HEK293T (cell line): Measurements from ENCODE around the gene TEP1.
"Not testable (repeated sequence)": the region's sequence is repeated elsewhere in the genome, so short reads cannot be mapped to it uniquely, and the experiment has no call there.

Experiments
- CTCF ChIA-PET: fragments of 350-600 bp; formaldehyde crosslinking; extraction: SDS; loops from one replicate; lab custom pipeline; 2021; ENCODE audit warnings: antibody characterized with exemption, inconsistent platforms; lab: Yijun Ruan, JAX
- POLR2A ChIA-PET: fragments of 350-600 bp; formaldehyde crosslinking; extraction: SDS; loops from one replicate; lab custom pipeline; 2020; ENCODE audit warnings: antibody characterized with exemption, inconsistent platforms; lab: Yijun Ruan, JAX
- DNase-seq: peaks from one replicate; pipeline ENCODE4 v3.0.0; 2012; ENCODE audit warnings: mixed read lengths; ENCODE audit errors: extremely low spot score
- ARNT ChIP-seq: fragments of 450-650 bp; IDR thresholded peaks from 2 replicates; pipeline ENCODE4 v1.6.1; 2017; ENCODE audit warnings: mild to moderate bottlenecking
- BHLHE40 ChIP-seq: fragments of 450-650 bp; IDR thresholded peaks from 2 replicates; pipeline ENCODE4 v1.6.1; 2016; ENCODE audit warnings: mild to moderate bottlenecking, moderate library complexity, borderline replicate concordance
- CTBP1 ChIP-seq: fragments of 450-650 bp; IDR thresholded peaks from 2 replicates; pipeline ENCODE4 v1.6.1; 2016; ENCODE audit warnings: borderline replicate concordance
- ELF4 ChIP-seq: fragments of 450-650 bp; IDR thresholded peaks from 2 replicates; pipeline ENCODE4 v1.6.1; 2017; ENCODE audit warnings: antibody characterized with exemption
- FOXA1 ChIP-seq: fragments of 450-650 bp; IDR thresholded peaks from 2 replicates; pipeline ENCODE4 v1.6.1; 2016; ENCODE audit warnings: mild to moderate bottlenecking
- FOXK2 ChIP-seq: fragments of 450-650 bp; IDR thresholded peaks from 2 replicates; pipeline ENCODE4 v1.6.1; 2016; ENCODE audit warnings: mild to moderate bottlenecking
- FOXM1 ChIP-seq: fragments of 450-650 bp; IDR thresholded peaks from 2 replicates; pipeline ENCODE4 v1.6.1; 2017; ENCODE audit warnings: mild to moderate bottlenecking, borderline replicate concordance
- HDGF ChIP-seq: fragments of 450-650 bp; IDR thresholded peaks from 2 replicates; pipeline ENCODE4 v1.6.1; 2017; ENCODE audit warnings: antibody characterized with exemption, borderline replicate concordance
- L3MBTL2 ChIP-seq: fragments of 450-650 bp; conservative IDR thresholded peaks from 2 replicates; pipeline ENCODE4 v1.6.1; 2016; ENCODE audit warnings: mild to moderate bottlenecking
- LEF1 ChIP-seq: fragments of 450-650 bp; IDR thresholded peaks from 2 replicates; pipeline ENCODE4 v1.6.1; 2017; ENCODE audit warnings: mild to moderate bottlenecking, borderline replicate concordance
- NFRKB ChIP-seq: fragments of 450-650 bp; IDR thresholded peaks from 2 replicates; pipeline ENCODE4 v1.6.1; 2016; ENCODE audit warnings: mild to moderate bottlenecking, moderate library complexity
- SP1 ChIP-seq: fragments of 450-650 bp; IDR thresholded peaks from 2 replicates; pipeline ENCODE4 v1.6.1; 2017
- SUZ12 ChIP-seq: fragments of 450-650 bp; IDR thresholded peaks from 2 replicates; pipeline ENCODE4 v1.6.1; 2016; ENCODE audit warnings: mild to moderate bottlenecking
- TARDBP ChIP-seq: fragments of 450-650 bp; IDR thresholded peaks from 2 replicates; pipeline ENCODE4 v1.6.1; 2016
- ZNF384 ChIP-seq: fragments of 450-650 bp; IDR thresholded peaks from 2 replicates; pipeline ENCODE4 v1.6.1; 2016
- TF ChIP-seq, protein P1 (sequence below): fragments of 450-650 bp; IDR thresholded peaks from 2 replicates; pipeline ENCODE4 v1.6.1; 2016

Gene TEP1

DNA sequence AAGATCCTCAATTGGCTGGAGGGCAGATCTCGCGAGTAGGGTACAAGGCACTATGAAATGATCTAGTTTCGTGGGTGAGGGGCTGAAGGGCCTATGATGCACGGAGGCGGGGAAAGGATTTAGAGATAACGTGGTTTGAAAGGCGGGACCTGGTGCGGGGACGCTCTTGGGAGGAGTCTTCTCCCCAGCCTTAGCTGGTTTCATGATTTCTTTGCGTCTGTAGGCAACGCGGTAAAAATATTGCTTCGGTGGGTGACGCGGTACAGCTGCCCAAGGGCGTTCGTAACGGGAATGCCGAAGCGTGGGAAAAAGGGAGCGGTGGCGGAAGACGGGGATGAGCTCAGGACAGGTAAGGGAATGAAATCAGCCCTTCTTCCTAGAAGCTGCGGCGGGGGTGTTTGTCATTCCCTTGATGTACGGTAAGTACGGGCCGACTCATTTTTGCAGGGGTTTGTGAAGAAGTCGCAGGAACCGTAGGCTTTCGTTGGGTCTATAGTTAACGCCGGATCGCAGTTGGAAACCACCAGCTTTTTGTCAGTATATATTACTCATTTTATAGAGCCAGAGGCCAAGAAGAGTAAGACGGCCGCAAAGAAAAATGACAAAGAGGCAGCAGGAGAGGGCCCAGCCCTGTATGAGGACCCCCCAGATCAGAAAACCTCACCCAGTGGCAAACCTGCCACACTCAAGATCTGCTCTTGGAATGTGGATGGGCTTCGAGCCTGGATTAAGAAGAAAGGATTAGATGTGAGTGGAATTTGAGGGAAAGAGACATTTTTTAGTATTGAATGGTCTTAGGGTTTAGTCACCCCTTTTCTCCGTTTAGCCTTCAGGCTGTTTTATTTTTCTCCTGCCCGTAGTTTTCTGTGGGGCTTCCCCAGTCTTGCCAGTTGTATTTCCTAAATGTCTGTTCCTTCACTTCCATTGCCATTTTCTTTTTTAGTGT lies 42.3 kb upstream of the TEP1 start:
- ChIA-PET POLR2A (interaction anchor here (0.6 to 5.5 kb wide), 27 partner anchors 8 to 259 kb away, joined by 3 to 58 read pairs (median 7); partner anchors contain the start of genes CCNB1IP1, KLHL33, PARP2 and PNP), CTCF (interaction anchor here (1.0 to 1.5 kb wide), 2 partner anchors 40 kb away, joined by 4 to 6 read pairs; no protein-coding TSS in a partner anchor)
- TF ChIP-seq SP1 (no peak), NFRKB (no peak), LEF1 (no peak), L3MBTL2 (peak; percentile 25; the same call in 1 of the 2 replicates), BHLHE40 (no peak)
- peak; percentile 49 for DNase-seq

DNA sequence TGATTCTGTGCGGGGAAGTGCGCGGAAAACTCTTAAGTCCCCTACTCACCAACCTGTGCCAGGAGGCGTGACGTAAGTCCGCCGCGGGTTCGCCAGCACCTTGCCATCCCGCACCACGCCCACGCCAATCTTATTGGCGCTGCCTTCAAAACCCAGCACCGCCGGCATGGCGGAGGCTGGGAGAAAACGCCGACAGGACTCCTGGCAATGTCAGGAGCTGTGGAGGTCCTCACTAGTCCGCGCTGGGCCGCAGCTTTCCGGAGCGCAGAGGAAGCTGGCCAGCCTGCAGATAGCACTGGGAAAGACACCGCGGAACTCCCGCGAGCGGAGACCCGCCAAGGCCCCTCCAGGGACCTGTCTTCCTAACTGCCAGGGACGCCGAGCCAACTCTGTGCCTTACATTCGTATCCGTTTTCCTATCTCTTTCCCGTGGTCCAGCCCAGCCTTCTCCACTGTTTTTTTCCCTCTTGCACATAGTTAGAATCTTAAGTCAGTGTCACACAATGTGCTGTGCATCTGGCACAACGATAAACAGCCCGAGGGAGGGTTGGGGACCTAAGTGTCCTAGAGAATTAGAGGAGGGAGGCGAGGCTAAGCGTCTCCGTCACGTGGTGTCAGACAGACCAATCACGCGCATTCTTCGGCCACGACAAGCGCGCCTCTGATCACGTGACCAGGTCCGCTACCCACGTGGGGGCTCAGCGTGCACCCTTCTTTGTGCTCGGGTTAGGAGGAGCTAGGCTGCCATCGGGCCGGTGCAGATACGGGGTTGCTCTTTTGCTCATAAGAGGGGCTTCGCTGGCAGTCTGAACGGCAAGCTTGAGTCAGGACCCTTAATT lies 41.4 kb upstream of the TEP1 start, which contains the start of the genes APEX1 and OSGEP:
TSS of gene APEX1 (plus strand) at position 711 of the 839 bp plus-strand sequence. CDS start 420 bp downstream, outside the sequence.
TSS of gene OSGEP (minus strand) at position 297 of the 839 bp plus-strand sequence. CDS start at position 168, 129 bp downstream.
- no peak for TF ChIP-seq HDGF
- no peak for TF ChIP-seq ZNF384
- no peak for TF ChIP-seq ARNT
- TF ChIP-seq TARDBP = no peak
- TF ChIP-seq SP1 = no peak
- peak; percentile 73; the same call in 1 of the 2 replicates for TF ChIP-seq FOXK2
- TF ChIP-seq FOXM1 = no peak
- peak; percentile 53 for TF ChIP-seq ELF4
- TF ChIP-seq CTBP1 = peak; percentile 58; the same call in 1 of the 2 replicates
- TF ChIP-seq, protein P1, sequence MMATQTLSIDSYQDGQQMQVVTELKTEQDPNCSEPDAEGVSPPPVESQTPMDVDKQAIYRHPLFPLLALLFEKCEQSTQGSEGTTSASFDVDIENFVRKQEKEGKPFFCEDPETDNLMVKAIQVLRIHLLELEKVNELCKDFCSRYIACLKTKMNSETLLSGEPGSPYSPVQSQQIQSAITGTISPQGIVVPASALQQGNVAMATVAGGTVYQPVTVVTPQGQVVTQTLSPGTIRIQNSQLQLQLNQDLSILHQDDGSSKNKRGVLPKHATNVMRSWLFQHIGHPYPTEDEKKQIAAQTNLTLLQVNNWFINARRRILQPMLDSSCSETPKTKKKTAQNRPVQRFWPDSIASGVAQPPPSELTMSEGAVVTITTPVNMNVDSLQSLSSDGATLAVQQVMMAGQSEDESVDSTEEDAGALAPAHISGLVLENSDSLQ = peak; percentile 71
- peak; percentile 89 for TF ChIP-seq L3MBTL2
- peak; percentile 13; the same call in 1 of the 2 replicates for TF ChIP-seq NFRKB
- no peak for TF ChIP-seq SUZ12
- TF ChIP-seq BHLHE40 = no peak
- TF ChIP-seq FOXA1 = no peak
- no peak for TF ChIP-seq LEF1
- CTCF ChIA-PET = interaction anchor here (1.5 kb wide), 1 partner anchor 39 kb away, joined by 4 read pairs; no protein-coding TSS in a partner anchor
- DNase-seq = peak; percentile 94
- POLR2A ChIA-PET = interaction anchor here (0.6 to 5.5 kb wide), 25 partner anchors 9 to 260 kb away, joined by 3 to 58 read pairs (median 7); partner anchors contain the start of genes CCNB1IP1, KLHL33, PARP2 and PNP

DNA sequence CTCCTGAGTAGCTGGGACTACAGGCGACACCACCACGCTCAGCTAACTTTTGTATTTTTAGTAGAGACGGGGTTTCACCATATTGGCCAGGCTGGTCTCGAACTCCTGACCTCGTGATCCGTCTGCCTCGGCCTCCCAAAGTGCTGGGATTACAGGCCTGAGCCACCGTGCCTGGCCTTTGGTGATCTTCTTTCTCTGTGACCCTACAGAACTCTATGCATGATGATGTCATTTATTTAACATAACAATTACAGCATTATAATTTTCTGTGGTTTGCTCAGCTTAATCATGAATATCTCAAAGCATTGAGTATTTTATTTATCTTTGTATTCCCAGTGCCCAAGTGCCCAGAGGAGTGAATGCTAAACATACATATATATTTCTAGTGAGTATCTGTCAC lies 39.5 kb upstream of the TEP1 start:
- DNase-seq = not testable (repeated sequence)
- POLR2A ChIA-PET = interaction anchor here (5.5 kb wide), 1 partner anchor 39 kb away, joined by 58 read pairs; the partner anchor contains the start of gene TEP1
- CTCF ChIA-PET = interaction anchor here (0.6 kb wide), 1 partner anchor 369 kb away, joined by 4 read pairs; no protein-coding TSS in a partner anchor

DNA sequence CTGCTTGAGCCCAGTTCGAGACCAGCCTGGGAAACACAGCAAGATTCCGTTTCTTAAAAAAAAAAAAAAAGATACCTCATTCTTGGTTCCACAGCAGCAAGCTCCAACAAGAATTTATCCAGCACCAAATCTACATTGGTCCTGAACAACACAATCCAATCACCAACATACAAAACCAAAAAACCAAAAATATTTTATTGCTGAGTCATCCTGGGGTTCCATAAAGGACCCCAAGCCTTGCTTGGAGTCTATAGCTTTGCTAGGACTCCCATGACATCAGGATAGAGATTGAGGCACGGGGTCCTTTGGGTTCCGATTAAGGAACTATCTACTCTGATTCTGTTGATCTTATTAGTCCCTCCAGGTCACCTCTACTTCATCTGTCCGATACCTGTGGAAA lies 33.6 kb upstream of the TEP1 start:
- DNase-seq = no peak
- TF ChIP-seq BHLHE40 = no peak
- TF ChIP-seq CTBP1 = no peak
- TF ChIP-seq TARDBP = no peak
- no peak for TF ChIP-seq LEF1
- no peak for TF ChIP-seq HDGF
- TF ChIP-seq, protein P1 = no peak
- no peak for TF ChIP-seq SP1
- TF ChIP-seq ZNF384 = no peak
- TF ChIP-seq L3MBTL2 = no peak
- TF ChIP-seq FOXM1 = no peak
- no peak for TF ChIP-seq ARNT
- TF ChIP-seq SUZ12 = no peak
- no peak for TF ChIP-seq FOXK2
- TF ChIP-seq FOXA1 = no peak
- TF ChIP-seq NFRKB = no peak
- no peak for TF ChIP-seq ELF4
- ChIA-PET CTCF (no interaction called here), POLR2A (no interaction called here)

DNA sequence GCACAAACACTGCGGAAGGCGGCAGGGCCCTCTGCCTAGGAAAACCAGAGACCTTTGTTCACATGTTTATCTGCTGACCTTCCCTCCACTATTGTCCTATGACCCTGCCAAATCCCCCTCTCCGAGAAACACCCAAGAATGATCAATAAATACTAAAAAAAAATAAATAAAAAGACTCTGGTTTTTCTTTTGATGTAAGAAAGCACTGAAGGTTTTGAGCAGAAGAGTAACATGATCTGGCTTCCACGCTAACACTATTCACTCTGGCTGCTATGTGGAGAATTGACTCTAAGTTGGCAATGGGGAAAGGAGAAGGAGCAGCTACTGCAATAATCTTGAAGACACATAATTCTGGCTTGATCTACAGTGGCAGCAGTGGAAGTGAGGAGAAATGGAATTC lies 30.3 kb upstream of the TEP1 start:
- POLR2A ChIA-PET = interaction anchor here (1.5 kb wide), 1 partner anchor 18 kb away, joined by 4 read pairs; the partner anchor contains the start of gene PIP4P1
- CTCF ChIA-PET = interaction anchor here (1.1 kb wide), 1 partner anchor 29 kb away, joined by 3 read pairs; no protein-coding TSS in a partner anchor
- DNase-seq = not testable (repeated sequence)

DNA sequence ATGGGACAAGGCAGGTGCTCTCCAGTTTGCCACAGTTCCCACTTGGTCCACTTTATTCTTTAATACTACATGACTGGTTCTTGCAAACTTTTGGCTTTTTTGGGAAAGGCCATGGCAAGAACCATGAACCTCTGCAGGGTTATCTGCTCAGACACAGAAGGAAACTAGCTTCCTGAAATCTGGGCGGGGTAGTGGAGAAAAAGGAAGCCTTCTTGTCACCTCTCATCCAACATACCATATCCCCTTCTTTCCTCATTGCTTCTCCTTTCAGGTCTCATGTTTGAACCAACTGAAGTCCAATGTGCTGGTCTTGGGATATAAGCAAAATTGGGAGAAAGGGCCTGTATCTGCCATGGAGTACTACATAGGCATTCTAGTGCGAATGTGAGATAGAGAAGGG lies 28.2 kb upstream of the TEP1 start:
- ChIA-PET CTCF (no interaction called here), POLR2A (interaction anchor here (0.8 to 1.9 kb wide), 2 partner anchors 13 to 28 kb away, joined by 3 to 11 read pairs; partner anchors contain the start of genes APEX1 and OSGEP)
- TF ChIP-seq HDGF = no peak
- TF ChIP-seq, protein P1 = no peak
- TF ChIP-seq FOXM1 = no peak
- TF ChIP-seq L3MBTL2 = no peak
- TF ChIP-seq SUZ12 = no peak
- TF ChIP-seq BHLHE40 = no peak
- TF ChIP-seq SP1 = no peak
- no peak for TF ChIP-seq LEF1
- no peak for TF ChIP-seq ZNF384
- TF ChIP-seq CTBP1 = no peak
- TF ChIP-seq ARNT = no peak
- no peak for TF ChIP-seq TARDBP
- TF ChIP-seq FOXK2 = no peak
- no peak for TF ChIP-seq NFRKB
- TF ChIP-seq ELF4 = no peak
- TF ChIP-seq FOXA1 = no peak
- no peak for DNase-seq
